ENCODE measurements around the gene YWHAB. TPM values are rescaled to one million over a fixed set of nuclear protein-coding genes. Genes with fewer than 3 reads are reported as not detected.
A peak's percentile ranks its signal among the peaks of the same experiment; 100 is the strongest.

Gene YWHAB
- total RNA-seq, 2 donors from 2014 or later = 135 to 156 TPM

GRCh38 chr20:44896583-44896982 lies 11.1 kb downstream of the YWHAB start:
- peaks cover 41 to 60% of the 10 kb centered on the region in 2 donors for H3K4me1 ChIP-seq (ENCODE audit: control insufficient read depth in 1 of 2, low read depth in 2 of 2)

GRCh38 chr20:44897133-44897532 lies 11.6 kb downstream of the YWHAB start:
- no peaks in the 10 kb centered on the region for H3K9me3 ChIP-seq
- TF ChIP-seq CTCF (IDR thresholded peaks at IDR 0.05) = no peak
- DNase-seq (ENCODE audit: low spot score) = no peak
- H3K4me3 ChIP-seq = peak overlapping the region; percentile 2
- H3K4me1 ChIP-seq (ENCODE audit: control insufficient read depth in 1 of 2, low read depth in 2 of 2) = peaks cover 39 to 58% of the 10 kb centered on the region in 2 donors
- no peaks in the 10 kb centered on the region for H3K27me3 ChIP-seq (replicated peaks; ENCODE audit: insufficient read depth)
- peak overlapping the region; percentile 5 to 13 for H3K27ac ChIP-seq
- peaks cover 7% of the 10 kb centered on the region for H3K36me3 ChIP-seq
- ATAC-seq (ENCODE audit: insufficient number of reproducible peaks, low FRiP score, low read depth) = no peak

More at GRCh38 chr20:44896583-44896982, 11.1 kb downstream of the YWHAB start:
- no peak for TF ChIP-seq CTCF (IDR thresholded peaks at IDR 0.05)
- no peak for ATAC-seq (ENCODE audit: insufficient number of reproducible peaks, low FRiP score, low read depth)
- Histone ChIP-seq H3K27me3 (replicated peaks; ENCODE audit: insufficient read depth) (no peaks in the 10 kb centered on the region), H3K27ac (peak overlapping the region; percentile 5 to 13), H3K9me3 (no peaks in the 10 kb centered on the region), H3K4me3 (peak overlapping the region; percentile 2), H3K36me3 (peaks cover 3% of the 10 kb centered on the region)
- no peak for DNase-seq (ENCODE audit: low spot score)

- Histone ChIP-seq H3K27ac (no peak overlapping the region), H3K9me3 (no peaks in the 10 kb centered on the region), H3K4me3 (no peak overlapping the region), H3K36me3 (peaks cover 31% of the 10 kb centered on the region), H3K4me1 (ENCODE audit: control insufficient read depth in 1 of 2, low read depth in 2 of 2) (peaks cover 34 to 35% of the 10 kb centered on the region in 2 donors), H3K27me3 (replicated peaks; ENCODE audit: insufficient read depth) (no peaks in the 10 kb centered on the region)
- DNase-seq (ENCODE audit: low spot score) (no peak), ATAC-seq (ENCODE audit: insufficient number of reproducible peaks, low FRiP score, low read depth) (no peak)
- TF ChIP-seq CTCF (IDR thresholded peaks at IDR 0.05) = no peak
These were observed 14.8 kb downstream of the YWHAB start for GRCh38 chr20:44900231-44900854.

- no peak for ATAC-seq (ENCODE audit: insufficient number of reproducible peaks, low FRiP score, low read depth)
- H3K36me3 ChIP-seq = peaks cover 41% of the 10 kb centered on the region
- H3K9me3 ChIP-seq = no peaks in the 10 kb centered on the region
- DNase-seq (ENCODE audit: low spot score) = no peak
- H3K27ac ChIP-seq = no peak overlapping the region
- no peak overlapping the region for H3K4me3 ChIP-seq
- H3K4me1 ChIP-seq (ENCODE audit: control insufficient read depth in 1 of 2, low read depth in 2 of 2) = peaks cover 18 to 19% of the 10 kb centered on the region in 2 donors
- TF ChIP-seq CTCF (IDR thresholded peaks at IDR 0.05) = no peak
- no peaks in the 10 kb centered on the region for H3K27me3 ChIP-seq (replicated peaks; ENCODE audit: insufficient read depth)
These were observed 16.5 kb downstream of the YWHAB start for GRCh38 chr20:44901974-44902373.

GRCh38 chr20:44904377-44904776 lies 18.9 kb downstream of the YWHAB start:
- Histone ChIP-seq H3K27me3 (replicated peaks; ENCODE audit: insufficient read depth) (no peaks in the 10 kb centered on the region), H3K27ac (no peak overlapping the region), H3K4me3 (no peak overlapping the region), H3K9me3 (no peaks in the 10 kb centered on the region), H3K4me1 (ENCODE audit: control insufficient read depth in 1 of 2, low read depth in 2 of 2) (peaks cover 2 to 4% of the 10 kb centered on the region in 2 donors), H3K36me3 (peaks cover 53% of the 10 kb centered on the region)
- TF ChIP-seq CTCF (IDR thresholded peaks at IDR 0.05) = no peak
- ATAC-seq (ENCODE audit: insufficient number of reproducible peaks, low FRiP score, low read depth) (no peak), DNase-seq (ENCODE audit: low spot score) (no peak)

All from thoracic aorta (tissue), 2 donors.